ENCODE results near the gene TNS1. TPM values are rescaled to one million over a fixed set of nuclear protein-coding genes. Genes with fewer than 3 reads are reported as not detected.

Gene TNS1
- total and polyA plus RNA-seq, 2 donors from 2014 or later: 44.8 to 471 TPM

DNA sequence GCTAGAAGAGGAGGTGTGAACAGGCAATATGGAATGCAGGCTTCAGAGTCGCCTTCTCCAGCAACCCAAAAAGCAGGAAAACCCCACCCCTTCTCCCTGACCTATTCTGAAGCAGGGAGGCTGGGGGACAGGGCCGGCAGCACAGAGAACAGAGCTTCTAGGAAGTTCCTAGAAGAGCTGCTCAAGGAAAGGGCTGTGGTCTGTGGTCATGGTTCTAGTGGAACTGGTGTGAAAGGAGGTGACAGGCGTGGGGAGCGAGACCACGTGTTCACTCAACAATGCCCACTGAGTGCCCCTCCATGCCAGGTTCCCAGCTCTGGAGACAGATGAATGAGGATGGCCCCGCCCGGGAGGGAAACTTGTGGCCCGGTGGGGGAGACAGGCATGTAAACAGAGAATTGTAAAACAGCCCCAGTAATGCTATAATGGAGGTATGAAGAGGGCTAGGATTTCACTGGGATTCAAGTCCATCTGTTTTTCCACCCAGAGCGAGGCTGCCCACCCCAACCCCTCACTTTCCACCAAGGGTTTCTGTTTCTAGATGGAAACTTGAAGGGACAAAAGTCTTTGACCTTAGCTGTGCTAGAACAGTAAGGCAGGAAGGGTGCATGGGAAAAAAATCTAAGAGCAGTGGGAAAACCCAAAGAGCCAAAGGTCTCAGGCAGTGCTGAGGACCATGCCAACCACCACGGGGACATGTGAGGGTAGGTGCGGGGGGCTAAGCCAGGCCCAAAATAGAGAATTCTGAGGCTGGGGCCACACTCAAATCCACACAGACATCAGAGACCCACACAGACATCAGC is 71.8 kb downstream of the TNS1 start:
- H3K36me3 ChIP-seq (ENCODE audit: control insufficient read depth in 2 of 3, insufficient read depth in 3 of 3, low read length in 3 of 3): peaks cover 0 to 35% (median 4%) of the 10 kb centered on the region in 3 donors
- TF ChIP-seq, protein P1, sequence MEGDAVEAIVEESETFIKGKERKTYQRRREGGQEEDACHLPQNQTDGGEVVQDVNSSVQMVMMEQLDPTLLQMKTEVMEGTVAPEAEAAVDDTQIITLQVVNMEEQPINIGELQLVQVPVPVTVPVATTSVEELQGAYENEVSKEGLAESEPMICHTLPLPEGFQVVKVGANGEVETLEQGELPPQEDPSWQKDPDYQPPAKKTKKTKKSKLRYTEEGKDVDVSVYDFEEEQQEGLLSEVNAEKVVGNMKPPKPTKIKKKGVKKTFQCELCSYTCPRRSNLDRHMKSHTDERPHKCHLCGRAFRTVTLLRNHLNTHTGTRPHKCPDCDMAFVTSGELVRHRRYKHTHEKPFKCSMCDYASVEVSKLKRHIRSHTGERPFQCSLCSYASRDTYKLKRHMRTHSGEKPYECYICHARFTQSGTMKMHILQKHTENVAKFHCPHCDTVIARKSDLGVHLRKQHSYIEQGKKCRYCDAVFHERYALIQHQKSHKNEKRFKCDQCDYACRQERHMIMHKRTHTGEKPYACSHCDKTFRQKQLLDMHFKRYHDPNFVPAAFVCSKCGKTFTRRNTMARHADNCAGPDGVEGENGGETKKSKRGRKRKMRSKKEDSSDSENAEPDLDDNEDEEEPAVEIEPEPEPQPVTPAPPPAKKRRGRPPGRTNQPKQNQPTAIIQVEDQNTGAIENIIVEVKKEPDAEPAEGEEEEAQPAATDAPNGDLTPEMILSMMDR (IDR thresholded peaks at IDR 0.05; ENCODE audit: borderline replicate concordance, extremely low read depth, insufficient read depth): no peak
- intact Hi-C loops (cut with DNase I): no loop called here
- FAIRE-seq: no peak
- no peak for DNase-seq
- peak overlapping the region in 2 of 3 donors; percentile 31 to 52 for H3K9ac ChIP-seq (ENCODE audit: low read length in 3 of 3)
- H3K27ac ChIP-seq (ENCODE audit: low read depth in 2 of 2, low read length in 2 of 2): peak overlapping the region; percentile 91 to 94
- no peaks in the 10 kb centered on the region for H3K9me3 ChIP-seq (ENCODE audit: control insufficient read depth in 2 of 3, insufficient read depth in 1 of 3, low read length in 3 of 3)
- peaks cover 5 to 93% (median 92%) of the 10 kb centered on the region in 3 donors for H3K4me1 ChIP-seq (ENCODE audit: control insufficient read depth in 2 of 3, insufficient read depth in 2 of 3, low read depth in 1 of 3, low read length in 3 of 3)
- H3K27me3 ChIP-seq (ENCODE audit: control insufficient read depth, insufficient read depth, low read length): no peaks in the 10 kb centered on the region
- H3K4me3 ChIP-seq (ENCODE audit: low read length in 3 of 3): peak overlapping the region in 2 of 3 donors; percentile 10 to 34

DNA sequence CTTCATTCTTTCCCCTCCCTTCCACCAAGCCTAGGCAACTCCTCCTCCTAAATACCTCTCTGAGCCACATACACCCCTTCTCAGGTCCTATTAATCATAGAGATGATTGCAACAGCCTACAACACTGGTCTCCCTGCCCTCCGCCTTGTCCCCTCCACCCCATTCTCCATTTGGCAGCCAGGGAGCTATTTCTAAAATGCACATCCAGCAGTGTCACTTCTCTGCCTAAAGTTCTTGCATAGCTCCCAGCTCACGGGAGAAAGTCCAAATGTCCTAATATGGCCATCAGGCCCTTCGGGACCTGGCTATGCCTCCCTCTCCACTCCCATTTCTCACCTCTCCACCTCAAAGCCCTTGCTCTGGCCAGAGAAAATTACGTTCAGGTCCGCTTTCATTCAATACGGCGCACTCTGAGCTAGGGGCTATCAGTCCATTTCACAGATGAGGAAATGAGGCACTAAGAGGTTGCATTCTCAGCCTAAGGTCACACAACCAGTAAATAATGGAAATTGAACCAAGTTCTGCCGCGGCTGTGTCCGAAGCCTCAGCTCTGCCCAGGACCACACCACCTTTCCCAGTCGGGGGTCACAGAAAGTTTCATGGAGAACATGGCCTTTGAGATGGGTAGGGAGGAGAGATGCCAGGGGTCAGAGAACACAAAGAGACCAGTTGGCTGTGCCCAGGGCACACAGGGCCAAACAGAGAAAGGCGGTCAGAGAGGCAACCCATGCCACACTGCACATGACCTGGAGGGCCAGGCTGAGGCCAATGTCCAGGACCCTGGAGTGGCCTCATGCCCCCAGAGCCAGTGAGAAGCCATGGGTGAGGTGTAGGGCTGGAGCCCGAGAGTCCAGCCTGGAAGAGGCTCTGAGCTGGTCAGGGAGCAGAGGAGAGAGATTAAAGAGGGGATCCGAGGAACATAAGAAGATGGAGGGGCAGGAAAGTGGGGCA is 72.8 kb downstream of the TNS1 start:
- peaks cover 5 to 91% (median 90%) of the 10 kb centered on the region in 3 donors for H3K4me1 ChIP-seq (ENCODE audit: control insufficient read depth in 2 of 3, insufficient read depth in 2 of 3, low read depth in 1 of 3, low read length in 3 of 3)
- intact Hi-C loops (cut with DNase I): no loop called here

DNA sequence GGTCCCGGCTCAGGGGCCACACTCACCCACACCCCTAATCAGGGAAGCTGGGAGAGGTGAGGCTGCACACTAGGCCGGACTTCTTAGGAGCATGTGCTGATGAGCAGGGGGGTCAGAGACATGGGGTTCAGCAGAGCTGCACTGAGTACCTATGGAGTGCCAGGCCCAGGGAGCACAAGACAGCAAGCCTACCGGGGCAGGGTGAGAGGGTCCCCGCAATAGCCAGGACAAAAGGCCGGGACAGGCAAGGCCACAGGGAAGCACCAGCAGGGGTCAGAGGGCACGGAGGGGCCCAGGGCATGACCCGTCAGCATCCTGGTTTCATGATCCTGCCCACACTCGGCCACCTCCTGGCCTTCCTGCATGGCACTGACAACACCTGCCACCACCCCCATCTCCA is 73.5 kb downstream of the TNS1 start:
- Histone ChIP-seq H3K27ac (ENCODE audit: low read depth in 2 of 2, low read length in 2 of 2) (peak overlapping the region; percentile 91 to 94), H3K9me3 (ENCODE audit: control insufficient read depth in 2 of 3, insufficient read depth in 1 of 3, low read length in 3 of 3) (no peaks in the 10 kb centered on the region), H3K4me3 (ENCODE audit: low read length in 3 of 3) (peak overlapping the region in 1 of 3 donors; percentile 16), H3K4me1 (ENCODE audit: control insufficient read depth in 2 of 3, insufficient read depth in 2 of 3, low read depth in 1 of 3, low read length in 3 of 3) (peaks cover 3 to 91% (median 88%) of the 10 kb centered on the region in 3 donors), H3K27me3 (ENCODE audit: control insufficient read depth, insufficient read depth, low read length) (no peaks in the 10 kb centered on the region), H3K9ac (ENCODE audit: low read length in 3 of 3) (peak overlapping the region in 2 of 3 donors; percentile 46 to 49), H3K36me3 (ENCODE audit: control insufficient read depth in 2 of 3, insufficient read depth in 3 of 3, low read length in 3 of 3) (peaks cover 0 to 43% (median 4%) of the 10 kb centered on the region in 3 donors)
- TF ChIP-seq, protein P1 (IDR thresholded peaks at IDR 0.05; ENCODE audit: borderline replicate concordance, extremely low read depth, insufficient read depth): no peak
- intact Hi-C loops (cut with DNase I): no loop called here
- no peak for FAIRE-seq
- no peak for DNase-seq

More for the DNA sequence above, 72.8 kb downstream of the TNS1 start:
- Histone ChIP-seq H3K36me3 (ENCODE audit: control insufficient read depth in 2 of 3, insufficient read depth in 3 of 3, low read length in 3 of 3) (peaks cover 0 to 37% (median 4%) of the 10 kb centered on the region in 3 donors), H3K9me3 (ENCODE audit: control insufficient read depth in 2 of 3, insufficient read depth in 1 of 3, low read length in 3 of 3) (no peaks in the 10 kb centered on the region), H3K27me3 (ENCODE audit: control insufficient read depth, insufficient read depth, low read length) (no peaks in the 10 kb centered on the region), H3K4me3 (ENCODE audit: low read length in 3 of 3) (peak overlapping the region in 2 of 3 donors; percentile 10 to 34), H3K9ac (ENCODE audit: low read length in 3 of 3) (peak overlapping the region in 1 of 3 donors; percentile 52), H3K27ac (ENCODE audit: low read depth in 2 of 2, low read length in 2 of 2) (peak overlapping the region; percentile 91 to 94)
- no peak for DNase-seq
- FAIRE-seq: no peak
- TF ChIP-seq, protein P1 (IDR thresholded peaks at IDR 0.05; ENCODE audit: borderline replicate concordance, extremely low read depth, insufficient read depth): no peak
